Keratinocyte (primary cell): ENCODE results near the gene MKX.

ENCODE experiments used
- EZH2 ChIP-seq: IDR thresholded peaks from one replicate; pipeline ENCODE4 v1.6.1; 2012; ENCODE audit warnings: inconsistent platforms, mild to moderate bottlenecking, low read length, moderate library complexity
- TF ChIP-seq, protein P1 (sequence below), 3 experiments: IDR thresholded peaks in 1 of 3; conservative IDR thresholded peaks in 1 of 3; optimal IDR thresholded peaks in 1 of 3; 2 replicates in 2 of 3; 3 replicates in 1 of 3; pipeline versions ENCODE3 to v1.5.1; 2011; ENCODE audit warnings: low read length in 3 of 3, mild to moderate bottlenecking in 3 of 3, moderate library complexity in 2 of 3, control low read depth in 1 of 3, inconsistent platforms in 1 of 3; ENCODE audit not compliant: insufficient read depth in 2 of 3; ENCODE audit errors: extremely low read depth in 1 of 3

GRCh38 chr10:27745732-27746396 is at the start of gene MKX:
- TF ChIP-seq, protein P1, sequence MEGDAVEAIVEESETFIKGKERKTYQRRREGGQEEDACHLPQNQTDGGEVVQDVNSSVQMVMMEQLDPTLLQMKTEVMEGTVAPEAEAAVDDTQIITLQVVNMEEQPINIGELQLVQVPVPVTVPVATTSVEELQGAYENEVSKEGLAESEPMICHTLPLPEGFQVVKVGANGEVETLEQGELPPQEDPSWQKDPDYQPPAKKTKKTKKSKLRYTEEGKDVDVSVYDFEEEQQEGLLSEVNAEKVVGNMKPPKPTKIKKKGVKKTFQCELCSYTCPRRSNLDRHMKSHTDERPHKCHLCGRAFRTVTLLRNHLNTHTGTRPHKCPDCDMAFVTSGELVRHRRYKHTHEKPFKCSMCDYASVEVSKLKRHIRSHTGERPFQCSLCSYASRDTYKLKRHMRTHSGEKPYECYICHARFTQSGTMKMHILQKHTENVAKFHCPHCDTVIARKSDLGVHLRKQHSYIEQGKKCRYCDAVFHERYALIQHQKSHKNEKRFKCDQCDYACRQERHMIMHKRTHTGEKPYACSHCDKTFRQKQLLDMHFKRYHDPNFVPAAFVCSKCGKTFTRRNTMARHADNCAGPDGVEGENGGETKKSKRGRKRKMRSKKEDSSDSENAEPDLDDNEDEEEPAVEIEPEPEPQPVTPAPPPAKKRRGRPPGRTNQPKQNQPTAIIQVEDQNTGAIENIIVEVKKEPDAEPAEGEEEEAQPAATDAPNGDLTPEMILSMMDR (optimal IDR thresholded peaks at IDR 0.05 in 1 of 3, IDR thresholded peaks at IDR 0.05 in 1 of 3, conservative IDR thresholded peaks at IDR 0.05 in 1 of 3; ENCODE audit: extremely low read depth in 1 of 3, insufficient read depth in 2 of 3, low read length in 3 of 3), result no peak
- peak; percentile 61 for TF ChIP-seq EZH2
